Upper lobe of right lung (tissue), 1 donor: ENCODE data around the gene GALNT9. TPM values are rescaled to one million over a fixed set of nuclear protein-coding genes. Genes with fewer than 3 reads are reported as not detected.

Experiments
- ATAC-seq: fragments of 200-7000 bp; cut with Tn5 transposase; one replicate; pipeline ENCODE4 v1.9.1; 2020; ENCODE audit warnings: mild to moderate bottlenecking, moderate library complexity
- DNase-seq: peaks from one replicate; pipeline ENCODE4 v3.0.0-alpha.2; 2020
- H3K27ac ChIP-seq: fragments of 200-600 bp; one replicate; pipeline ENCODE4 v1.8.0; 2022
- H3K27me3 ChIP-seq: fragments of 200-600 bp; one replicate; pipeline ENCODE4 v1.8.0; 2022; ENCODE audit warnings: mild to moderate bottlenecking
- H3K36me3 ChIP-seq: fragments of 200-600 bp; one replicate; pipeline ENCODE4 v1.8.0; 2022
- H3K4me1 ChIP-seq: fragments of 200-600 bp; one replicate; pipeline ENCODE4 v1.8.0; 2022
- H3K4me3 ChIP-seq: fragments of 200-600 bp; one replicate; pipeline ENCODE4 v1.8.0; 2022; ENCODE audit warnings: mild to moderate bottlenecking
- H3K9me3 ChIP-seq: fragments of 200-600 bp; one replicate; pipeline ENCODE4 v1.8.0; 2022
- CTCF ChIP-seq: fragments of 200-600 bp; IDR thresholded peaks from one replicate; pipeline ENCODE4 v1.8.0; 2022; ENCODE audit warnings: antibody characterized with exemption
- intact Hi-C: fragments of 100-400 bp; cut with DNase I; formaldehyde crosslinking; loops from one replicate; pipeline ENCODE4 v1.11.0; 2022
- total RNA-seq: library from RNA; stranded (reverse); fragmentation: NEBNext Ultra II Directional; extraction: Animal tissue kit (Norgen Biotek cat#: 25700); gene quantifications from one replicate; pipeline ENCODE4 v1.2.1, GENCODE V29; 2021
- donor health status: DM: no; HTN: yes; CAD: no; lungs with severe emphysema.

GALNT9 gene
- total RNA-seq, 1 donor from 2014 or later, result 1.6 TPM

GRCh38 chr12:132178316-132178715 is 151.1 kb downstream of the GALNT9 start:
- DNase-seq, result no peak
- Histone ChIP-seq H3K27ac (no peak overlapping the region), H3K9me3 (no peaks in the 10 kb centered on the region), H3K4me1 (no peaks in the 10 kb centered on the region), H3K36me3 (no peaks in the 10 kb centered on the region), H3K4me3 (no peak overlapping the region), H3K27me3 (peaks cover 36% of the 10 kb centered on the region)
- no peak for TF ChIP-seq CTCF
- no peak for ATAC-seq
- intact Hi-C loops, result no loop called here

- Histone ChIP-seq H3K4me1 (no peaks in the 10 kb centered on the region), H3K9me3 (no peaks in the 10 kb centered on the region), H3K36me3 (no peaks in the 10 kb centered on the region), H3K4me3 (no peak overlapping the region), H3K27me3 (peaks cover 46% of the 10 kb centered on the region), H3K27ac (no peak overlapping the region)
- ATAC-seq (no peak), DNase-seq (no peak)
- intact Hi-C loops, result no loop called here
- no peak for TF ChIP-seq CTCF
Observed at GRCh38 chr12:132176920-132177551, 152.4 kb downstream of the GALNT9 start.

- H3K4me1 ChIP-seq, result no peaks in the 10 kb centered on the region
- DNase-seq (no peak), ATAC-seq (no peak)
- intact Hi-C loops, result no loop called here
- H3K4me3 ChIP-seq, result no peak overlapping the region
- peaks cover 49% of the 10 kb centered on the region for H3K27me3 ChIP-seq
- no peaks in the 10 kb centered on the region for H3K36me3 ChIP-seq
- no peak for TF ChIP-seq CTCF
- H3K27ac ChIP-seq, result no peak overlapping the region
- no peaks in the 10 kb centered on the region for H3K9me3 ChIP-seq
Observed at GRCh38 chr12:132176385-132176919, 152.9 kb downstream of the GALNT9 start.

- DNase-seq, result no peak
- Histone ChIP-seq H3K9me3 (no peaks in the 10 kb centered on the region), H3K27me3 (peaks cover 56% of the 10 kb centered on the region), H3K27ac (no peak overlapping the region), H3K4me1 (no peaks in the 10 kb centered on the region), H3K4me3 (no peak overlapping the region), H3K36me3 (no peaks in the 10 kb centered on the region)
- ATAC-seq, result no peak
- intact Hi-C loops, result no loop called here
- no peak for TF ChIP-seq CTCF
Observed at GRCh38 chr12:132175496-132176384, 153.6 kb downstream of the GALNT9 start.

- intact Hi-C loops, result no loop called here
- ATAC-seq (no peak), DNase-seq (no peak)
- Histone ChIP-seq H3K27me3 (peaks cover 62% of the 10 kb centered on the region), H3K9me3 (no peaks in the 10 kb centered on the region), H3K4me3 (no peak overlapping the region), H3K36me3 (no peaks in the 10 kb centered on the region), H3K4me1 (no peaks in the 10 kb centered on the region), H3K27ac (no peak overlapping the region)
- TF ChIP-seq CTCF, result no peak
Observed at GRCh38 chr12:132174839-132175490, 154.4 kb downstream of the GALNT9 start.
